ENCODE measurements around the gene RBM20.
"Not testable (repeated sequence)": the region's sequence is repeated elsewhere in the genome, so short reads cannot be mapped to it uniquely, and the experiment has no call there.

Gene RBM20

DNA sequence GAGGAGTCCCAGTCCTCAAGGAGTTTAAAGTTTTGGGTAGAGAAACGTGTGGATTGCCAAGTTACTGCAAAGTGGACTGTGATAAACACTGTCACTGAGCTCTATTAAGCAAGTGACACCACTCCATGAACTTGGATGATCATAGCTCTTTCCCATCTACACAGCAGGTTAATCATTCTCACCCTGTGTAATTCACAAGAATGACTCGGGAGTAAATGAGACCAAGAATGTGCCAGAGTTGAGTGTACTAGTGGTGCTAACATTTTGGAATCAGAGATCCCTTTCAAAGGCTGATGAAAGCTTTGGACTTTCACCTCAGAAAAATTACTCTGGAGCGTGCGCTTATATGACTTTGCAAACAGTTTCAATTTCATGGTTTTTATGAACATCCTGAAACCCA is 80.8 kb downstream of the RBM20 start:
- no peaks in the 10 kb centered on the region for H3K27me3 ChIP-seq (ENCODE audit: insufficient read depth, poor library complexity, severe bottlenecking)
- TF ChIP-seq REST (IDR thresholded peaks at IDR 0.05; ENCODE audit: insufficient replicate concordance, low read depth) = no peak
- no peak for TF ChIP-seq POLR2AphosphoS5 (IDR thresholded peaks at IDR 0.05; ENCODE audit: low read depth)
- TF ChIP-seq SPI1 (IDR thresholded peaks at IDR 0.05; ENCODE audit: borderline replicate concordance, low read depth) = no peak
- no peak for TF ChIP-seq GABPA (IDR thresholded peaks at IDR 0.05; ENCODE audit: low read depth)
- TF ChIP-seq, protein P1, sequence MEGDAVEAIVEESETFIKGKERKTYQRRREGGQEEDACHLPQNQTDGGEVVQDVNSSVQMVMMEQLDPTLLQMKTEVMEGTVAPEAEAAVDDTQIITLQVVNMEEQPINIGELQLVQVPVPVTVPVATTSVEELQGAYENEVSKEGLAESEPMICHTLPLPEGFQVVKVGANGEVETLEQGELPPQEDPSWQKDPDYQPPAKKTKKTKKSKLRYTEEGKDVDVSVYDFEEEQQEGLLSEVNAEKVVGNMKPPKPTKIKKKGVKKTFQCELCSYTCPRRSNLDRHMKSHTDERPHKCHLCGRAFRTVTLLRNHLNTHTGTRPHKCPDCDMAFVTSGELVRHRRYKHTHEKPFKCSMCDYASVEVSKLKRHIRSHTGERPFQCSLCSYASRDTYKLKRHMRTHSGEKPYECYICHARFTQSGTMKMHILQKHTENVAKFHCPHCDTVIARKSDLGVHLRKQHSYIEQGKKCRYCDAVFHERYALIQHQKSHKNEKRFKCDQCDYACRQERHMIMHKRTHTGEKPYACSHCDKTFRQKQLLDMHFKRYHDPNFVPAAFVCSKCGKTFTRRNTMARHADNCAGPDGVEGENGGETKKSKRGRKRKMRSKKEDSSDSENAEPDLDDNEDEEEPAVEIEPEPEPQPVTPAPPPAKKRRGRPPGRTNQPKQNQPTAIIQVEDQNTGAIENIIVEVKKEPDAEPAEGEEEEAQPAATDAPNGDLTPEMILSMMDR (IDR thresholded peaks at IDR 0.05; ENCODE audit: insufficient read depth, low read length) = no peak

DNA sequence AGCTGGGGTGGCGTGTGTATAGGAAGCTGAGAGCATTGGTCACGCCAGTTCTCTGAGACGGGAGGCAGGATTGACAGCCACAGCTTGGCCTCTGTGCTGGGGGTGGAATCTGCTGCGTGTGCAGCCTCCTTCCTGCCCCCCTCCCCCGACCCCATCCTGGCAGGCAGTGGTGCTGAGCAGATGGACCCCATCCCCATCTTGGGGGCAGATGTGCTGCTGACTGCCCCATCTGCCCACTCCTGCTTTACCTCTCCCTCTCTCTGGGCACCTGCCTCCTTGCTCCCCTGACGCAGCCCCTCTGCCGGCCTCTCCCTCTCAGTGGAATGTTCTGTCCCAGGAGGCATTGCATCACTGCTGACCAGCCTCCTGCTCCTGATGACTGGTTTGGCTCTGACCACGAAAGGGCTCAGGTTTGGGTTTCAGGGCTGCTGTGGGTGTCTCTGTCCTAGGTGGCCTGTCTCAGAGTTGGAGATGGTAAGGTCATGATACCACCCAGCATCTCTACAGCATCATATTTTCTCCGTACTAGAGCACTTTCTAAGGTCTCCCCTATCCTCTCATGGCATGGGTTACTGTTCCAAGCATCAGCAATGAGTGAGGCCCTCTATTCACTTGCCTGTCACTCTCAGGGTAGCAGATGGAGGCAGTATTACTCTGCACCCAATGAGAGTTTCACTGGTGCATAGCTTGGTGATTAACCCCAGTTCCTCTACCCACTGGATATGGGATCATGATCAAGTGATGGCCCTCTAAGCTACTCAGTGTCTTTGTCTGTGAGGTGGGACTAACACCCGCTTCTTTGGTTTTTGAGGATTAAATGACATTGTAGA is 81.9 kb downstream of the RBM20 start:
- no peak overlapping the region for H3K27ac ChIP-seq (replicated peaks)
- no peak for DNase-seq (ENCODE audit: low read depth in 1 of 2, low spot score in 1 of 2)
- H3K4me3 ChIP-seq (replicated peaks; ENCODE audit: insufficient read depth, low read length) = no peak overlapping the region
- H3K27me3 ChIP-seq (ENCODE audit: insufficient read depth, poor library complexity, severe bottlenecking) = no peaks in the 10 kb centered on the region
- TF ChIP-seq REST (IDR thresholded peaks at IDR 0.05; ENCODE audit: insufficient replicate concordance, low read depth) (no peak), SPI1 (IDR thresholded peaks at IDR 0.05; ENCODE audit: borderline replicate concordance, low read depth) (no peak), POLR2AphosphoS5 (IDR thresholded peaks at IDR 0.05; ENCODE audit: low read depth) (no peak), GABPA (IDR thresholded peaks at IDR 0.05; ENCODE audit: low read depth) (no peak)
- TF ChIP-seq, protein P1 (IDR thresholded peaks at IDR 0.05; ENCODE audit: insufficient read depth, low read length) = no peak

More for the DNA sequence above, 80.8 kb downstream of the RBM20 start:
- Histone ChIP-seq H3K27ac (replicated peaks) (no peak overlapping the region), H3K4me3 (replicated peaks; ENCODE audit: insufficient read depth, low read length) (no peak overlapping the region)
- no peak for DNase-seq (ENCODE audit: low read depth in 1 of 2, low spot score in 1 of 2)

- H3K4me3 ChIP-seq (replicated peaks; ENCODE audit: insufficient read depth, low read length); H3K27ac ChIP-seq (replicated peaks); DNase-seq (ENCODE audit: low read depth in 1 of 2, low spot score in 1 of 2): not testable (repeated sequence)
- H3K27me3 ChIP-seq (ENCODE audit: insufficient read depth, poor library complexity, severe bottlenecking) = peaks cover 17% of the 10 kb centered on the region
Observed at GRCh38 chr10:110727785-110728184, 83.6 kb downstream of the RBM20 start.

- H3K27me3 ChIP-seq (ENCODE audit: insufficient read depth, poor library complexity, severe bottlenecking) = peaks cover 22% of the 10 kb centered on the region
- no peak for DNase-seq (ENCODE audit: low read depth in 1 of 2, low spot score in 1 of 2)
- no peak for TF ChIP-seq SPI1 (IDR thresholded peaks at IDR 0.05; ENCODE audit: borderline replicate concordance, low read depth)
- TF ChIP-seq, protein P1 (IDR thresholded peaks at IDR 0.05; ENCODE audit: insufficient read depth, low read length) = no peak
- no peak for TF ChIP-seq GABPA (IDR thresholded peaks at IDR 0.05; ENCODE audit: low read depth)
- TF ChIP-seq REST (IDR thresholded peaks at IDR 0.05; ENCODE audit: insufficient replicate concordance, low read depth) = no peak
- no peak for TF ChIP-seq POLR2AphosphoS5 (IDR thresholded peaks at IDR 0.05; ENCODE audit: low read depth)
Observed at GRCh38 chr10:110730345-110731050, 86.4 kb downstream of the RBM20 start.

More at GRCh38 chr10:110730345-110731050, 86.4 kb downstream of the RBM20 start:
- no peak overlapping the region for H3K27ac ChIP-seq (replicated peaks)
- H3K4me3 ChIP-seq (replicated peaks; ENCODE audit: insufficient read depth, low read length) = no peak overlapping the region
